H9 (cell line): Measurements from ENCODE around the gene MARVELD1. TPM values are rescaled to one million over a fixed set of nuclear protein-coding genes. Genes with fewer than 3 reads are reported as not detected.
A peak's percentile ranks its signal among the peaks of the same experiment; 100 is the strongest.

ENCODE experiments used
- DNase-seq: peaks from one replicate; pipeline ENCODE4 v3.0.0-alpha.2; 2017
- H2AFZ ChIP-seq: one replicate; pipeline ENCODE4 v1.6.1; 2013; ENCODE audit warnings: mild to moderate bottlenecking, low read length, control low read depth, moderate library complexity
- H2AK5ac ChIP-seq: 2 replicates; pipeline ENCODE4 v1.6.1; 2013; ENCODE audit warnings: low read length, control low read depth, mixed read lengths; ENCODE audit not compliant: insufficient read length
- H2BK120ac ChIP-seq: one replicate; pipeline ENCODE4 v1.6.1; 2013; ENCODE audit warnings: low read depth, mild to moderate bottlenecking, low read length, control low read depth, inconsistent platforms; ENCODE audit not compliant: poor library complexity, severe bottlenecking
- H2BK12ac ChIP-seq: 2 replicates; pipeline ENCODE4 v1.6.1; 2013; ENCODE audit warnings: low read length, control low read depth, mixed read lengths, low read depth; ENCODE audit not compliant: insufficient read length
- H2BK15ac ChIP-seq: 2 replicates; pipeline ENCODE4 v1.6.1; 2013; ENCODE audit warnings: low read depth, low read length, control low read depth
- H2BK20ac ChIP-seq: one replicate; pipeline ENCODE4 v1.6.1; 2013; ENCODE audit warnings: low read depth, mild to moderate bottlenecking, low read length, control low read depth, inconsistent platforms; ENCODE audit not compliant: poor library complexity, severe bottlenecking
- H2BK5ac ChIP-seq: 2 replicates; pipeline ENCODE4 v1.6.1; 2013; ENCODE audit warnings: low read length, control low read depth, mixed read lengths; ENCODE audit not compliant: insufficient read length
- H3K14ac ChIP-seq: 2 replicates; pipeline ENCODE4 v1.6.1; 2013; ENCODE audit warnings: low read length, control low read depth; ENCODE audit not compliant: insufficient read depth
- H3K18ac ChIP-seq: 2 replicates; pipeline ENCODE4 v1.6.1; 2013; ENCODE audit warnings: low read depth, mild to moderate bottlenecking, mixed read lengths, low read length, control low read depth; ENCODE audit not compliant: insufficient read length
- H3K23ac ChIP-seq: 2 replicates; pipeline ENCODE4 v1.6.1; 2013; ENCODE audit warnings: low read length, control low read depth, mixed read lengths, low read depth; ENCODE audit not compliant: insufficient read length
- H3K23me2 ChIP-seq: 2 replicates; pipeline ENCODE4 v1.6.1; 2013; ENCODE audit warnings: low read depth, mild to moderate bottlenecking, mixed read lengths, low read length, control low read depth; ENCODE audit not compliant: insufficient read length, poor library complexity, severe bottlenecking
- H3K27ac ChIP-seq: 2 replicates; pipeline ENCODE4 v1.5.1; 2013; ENCODE audit warnings: low read length, control low read depth, mixed read lengths, low read depth; ENCODE audit not compliant: insufficient read length
- H3K27me3 ChIP-seq: 2 replicates; pipeline ENCODE4 v1.6.1; 2013; ENCODE audit warnings: low read length, control low read depth, inconsistent platforms; ENCODE audit not compliant: insufficient read depth
- H3K4ac ChIP-seq: 2 replicates; pipeline ENCODE4 v1.6.1; 2013; ENCODE audit warnings: low read depth, mild to moderate bottlenecking, control low read depth, inconsistent platforms, low read length, moderate library complexity
- H3K4me1 ChIP-seq: 2 replicates; pipeline ENCODE4 v1.6.1; 2013; ENCODE audit warnings: low read length, control low read depth, inconsistent platforms; ENCODE audit not compliant: insufficient read depth
- H3K4me2 ChIP-seq: 2 replicates; pipeline ENCODE4 v1.6.1; 2013; ENCODE audit warnings: low read length, control low read depth, mixed read lengths; ENCODE audit not compliant: insufficient read length, insufficient read depth
- H3K56ac ChIP-seq: 2 replicates; pipeline ENCODE4 v1.6.1; 2013; ENCODE audit warnings: low read depth, mild to moderate bottlenecking, mixed read lengths, low read length, control low read depth; ENCODE audit not compliant: insufficient read length
- H3K79me1 ChIP-seq: 2 replicates; pipeline ENCODE4 v1.6.1; 2013; ENCODE audit warnings: low read depth, mild to moderate bottlenecking, moderate library complexity, low read length, control low read depth, inconsistent platforms; ENCODE audit not compliant: insufficient read depth, poor library complexity, severe bottlenecking
- H3K79me2 ChIP-seq: 2 replicates; pipeline ENCODE4 v1.6.1; 2013; ENCODE audit warnings: low read length, control low read depth, inconsistent platforms; ENCODE audit not compliant: insufficient read depth
- H3K9ac ChIP-seq: 2 replicates; pipeline ENCODE4 v1.6.1; 2013; ENCODE audit warnings: low read length, control low read depth, mixed read lengths; ENCODE audit not compliant: insufficient read length; ENCODE audit errors: extremely low read depth
- H3K9me3 ChIP-seq: one replicate; pipeline ENCODE4 v1.6.1; 2013; ENCODE audit warnings: low read depth, low read length, inconsistent platforms; ENCODE audit not compliant: control insufficient read depth
- H3T11ph ChIP-seq: one replicate; pipeline ENCODE4 v1.6.1; 2013; ENCODE audit warnings: mild to moderate bottlenecking, low read length, control low read depth, inconsistent platforms
- H4K20me1 ChIP-seq: one replicate; pipeline ENCODE4 v1.6.1; 2013; ENCODE audit not compliant: control insufficient read depth, insufficient read length, insufficient read depth
- H4K5ac ChIP-seq: 2 replicates; pipeline ENCODE4 v1.6.1; 2013; ENCODE audit warnings: low read depth, mild to moderate bottlenecking, mixed read lengths, low read length, control low read depth; ENCODE audit not compliant: insufficient read length
- H4K8ac ChIP-seq: replicated peaks from 2 replicates; pipeline ENCODE4 v1.6.1; 2013; ENCODE audit warnings: low read length, control low read depth, mixed read lengths, low read depth; ENCODE audit not compliant: insufficient read length
- H4K91ac ChIP-seq: 2 replicates; pipeline ENCODE4 v1.6.1; 2013; ENCODE audit warnings: low read depth, mild to moderate bottlenecking, moderate library complexity, mixed read lengths, low read length, control low read depth; ENCODE audit not compliant: insufficient read length
- H3K27ac Mint-ChIP-seq, 3 experiments: 2 replicates in 2 of 3; 3 replicates in 1 of 3; pipeline ENCODE4 v1.8.0; 2020 to 2021; ENCODE audit warnings: mixed read lengths in 3 of 3, mild to moderate bottlenecking in 1 of 3, moderate library complexity in 1 of 3
- H3K27me3 Mint-ChIP-seq: 2 replicates; pipeline ENCODE4 v1.8.0; 2021; ENCODE audit warnings: low read depth, mild to moderate bottlenecking, moderate library complexity, mixed read lengths
- H3K36me3 Mint-ChIP-seq, 3 experiments: 2 replicates in 2 of 3; 3 replicates in 1 of 3; pipeline ENCODE4 v1.8.0; 2020 to 2021; ENCODE audit warnings: low read depth in 3 of 3, mixed read lengths in 3 of 3; ENCODE audit not compliant: insufficient read depth in 1 of 3
- H3K4me1 Mint-ChIP-seq, 2 experiments: 2 replicates each; pipeline ENCODE4 v1.8.0; 2020; ENCODE audit warnings: mixed read lengths in 2 of 2
- H3K4me3 Mint-ChIP-seq, 2 experiments: 2 replicates in 1 of 2; 3 replicates in 1 of 2; pipeline ENCODE4 v1.8.0; 2020 to 2021; ENCODE audit warnings: mild to moderate bottlenecking in 2 of 2, mixed read lengths in 2 of 2, moderate library complexity in 1 of 2
- H3K9me3 Mint-ChIP-seq, 2 experiments: 2 replicates in 1 of 2; 3 replicates in 1 of 2; pipeline ENCODE4 v1.8.0; 2020; ENCODE audit warnings: mild to moderate bottlenecking in 2 of 2, mixed read lengths in 2 of 2, moderate library complexity in 1 of 2
- WGBS: extraction: QIAGEN DNeasy Blood & Tissue Kit; methylation state at CpG from one replicate; pipeline ENCODE4 v1.1.7; 2013; ENCODE audit warnings: missing lambda C conversion rate, low lambda C conversion rate, mixed read lengths; ENCODE audit not compliant: insufficient read length; ENCODE audit errors: extremely low coverage; 5-methylcytosine and 5-hydroxymethylcytosine counted together
- total RNA-seq: library from RNA; stranded (reverse); gene quantifications from 2 replicates; pipeline ENCODE4 v1.2.1, GENCODE V29; 2021
- TF ChIP-seq, protein P1 (sequence below): fragments of 200-600 bp; sonication (generic); conservative IDR thresholded peaks from 3 replicates; pipeline ENCODE4 v1.8.0; 2021; ENCODE audit warnings: antibody characterized with exemption, mild to moderate bottlenecking

The MARVELD1 gene
- total RNA-seq, 1 experiment from 2014 or later, result 26.7 TPM

DNA sequence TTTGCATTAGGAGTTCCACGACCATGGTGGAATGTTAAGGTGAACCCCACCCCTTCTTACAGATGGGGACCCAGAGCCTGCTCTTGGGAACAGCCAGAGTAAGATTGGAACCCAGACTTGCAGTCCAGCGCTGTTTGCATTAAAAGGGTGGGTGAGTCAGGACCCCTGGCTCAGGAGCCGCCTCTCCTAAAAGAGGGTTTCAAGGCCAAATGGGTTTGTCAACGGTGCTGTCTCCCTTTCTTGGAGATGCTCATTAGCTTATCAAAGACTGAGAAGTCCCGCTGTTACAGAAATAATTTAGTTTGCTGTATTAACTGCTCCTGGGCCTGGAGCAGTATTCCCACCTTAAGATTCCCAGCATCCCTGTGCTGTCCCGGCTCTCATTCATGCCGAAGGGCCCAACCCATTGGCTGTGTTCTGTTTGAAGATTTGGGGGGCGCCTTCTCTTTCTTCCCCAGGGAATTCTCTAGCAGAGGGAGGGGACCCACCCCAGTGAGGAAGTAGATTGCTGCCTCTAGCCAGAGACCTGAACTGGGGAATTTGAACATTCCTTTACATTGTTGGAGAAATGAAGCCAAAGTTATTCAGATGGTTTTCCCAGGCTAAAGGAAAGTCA lies 1.8 kb downstream of the MARVELD1 start:
- H3K23ac ChIP-seq, result no peak overlapping the region
- H3K23me2 ChIP-seq, result peaks cover 21% of the 10 kb centered on the region
- H3K27me3 ChIP-seq, result no peaks in the 10 kb centered on the region
- H3K14ac ChIP-seq, result peak overlapping the region; percentile 30; the same call in 1 of the 2 replicates
- H3K56ac ChIP-seq, result no peak overlapping the region
- H3K36me3 Mint-ChIP-seq, result peaks cover 17 to 34% (median 27%) of the 10 kb centered on the region in 3 experiments
- no peak overlapping the region for H3K27ac ChIP-seq
- peak overlapping the region; percentile 98 to 99 for H3K4me3 Mint-ChIP-seq
- H3K4me1 ChIP-seq, result peaks cover 11% of the 10 kb centered on the region; the same call in 1 of the 2 replicates
- H3K18ac ChIP-seq, result no peak overlapping the region
- H4K5ac ChIP-seq, result no peak overlapping the region
- H3T11ph ChIP-seq, result no peak overlapping the region
- TF ChIP-seq, protein P1, sequence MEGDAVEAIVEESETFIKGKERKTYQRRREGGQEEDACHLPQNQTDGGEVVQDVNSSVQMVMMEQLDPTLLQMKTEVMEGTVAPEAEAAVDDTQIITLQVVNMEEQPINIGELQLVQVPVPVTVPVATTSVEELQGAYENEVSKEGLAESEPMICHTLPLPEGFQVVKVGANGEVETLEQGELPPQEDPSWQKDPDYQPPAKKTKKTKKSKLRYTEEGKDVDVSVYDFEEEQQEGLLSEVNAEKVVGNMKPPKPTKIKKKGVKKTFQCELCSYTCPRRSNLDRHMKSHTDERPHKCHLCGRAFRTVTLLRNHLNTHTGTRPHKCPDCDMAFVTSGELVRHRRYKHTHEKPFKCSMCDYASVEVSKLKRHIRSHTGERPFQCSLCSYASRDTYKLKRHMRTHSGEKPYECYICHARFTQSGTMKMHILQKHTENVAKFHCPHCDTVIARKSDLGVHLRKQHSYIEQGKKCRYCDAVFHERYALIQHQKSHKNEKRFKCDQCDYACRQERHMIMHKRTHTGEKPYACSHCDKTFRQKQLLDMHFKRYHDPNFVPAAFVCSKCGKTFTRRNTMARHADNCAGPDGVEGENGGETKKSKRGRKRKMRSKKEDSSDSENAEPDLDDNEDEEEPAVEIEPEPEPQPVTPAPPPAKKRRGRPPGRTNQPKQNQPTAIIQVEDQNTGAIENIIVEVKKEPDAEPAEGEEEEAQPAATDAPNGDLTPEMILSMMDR, result no peak
- peak; percentile 44 for DNase-seq
- H2BK20ac ChIP-seq, result no peak overlapping the region
- H4K8ac ChIP-seq, result no peak overlapping the region
- no peak overlapping the region for H2BK15ac ChIP-seq
- no peaks in the 10 kb centered on the region for H3K79me1 ChIP-seq
- no peak overlapping the region for H3K4ac ChIP-seq
- H3K27me3 Mint-ChIP-seq, result peaks cover 2% of the 10 kb centered on the region; the same call in 1 of the 2 replicates
- no peak overlapping the region for H4K91ac ChIP-seq
- H3K9ac ChIP-seq, result no peak overlapping the region
- peak overlapping the region; percentile 81 for H3K4me2 ChIP-seq
- H2BK12ac ChIP-seq, result no peak overlapping the region
- no peaks in the 10 kb centered on the region for H4K20me1 ChIP-seq
- H3K9me3 Mint-ChIP-seq, result no peaks in the 10 kb centered on the region; a peak in 1 of 5 replicates
- no CpG with 5 or more reads among the region's 8 CpGs for WGBS
- H3K27ac Mint-ChIP-seq, result peak overlapping the region; percentile 80 to 93 (median 93)
- H3K9me3 ChIP-seq, result no peaks in the 10 kb centered on the region
- no peaks in the 10 kb centered on the region for H3K79me2 ChIP-seq
- H2BK120ac ChIP-seq, result no peak overlapping the region
- no peak overlapping the region for H2BK5ac ChIP-seq
- no peak overlapping the region for H2AFZ ChIP-seq
- H2AK5ac ChIP-seq, result no peak overlapping the region
- H3K4me1 Mint-ChIP-seq, result peaks cover 47 to 55% of the 10 kb centered on the region in 2 experiments
